MM.1S (cell line): Measurements from ENCODE around the gene TENM4.

Source experiments
- EZH2 ChIP-seq: fragments of 300-600 bp; sonication (generic); optimal IDR thresholded peaks from 2 replicates; pipeline ENCODE3; 2017; ENCODE audit warnings: low read depth, mild to moderate bottlenecking, antibody characterized with exemption, low read length, mixed read lengths
- TF ChIP-seq, protein P1 (sequence below): fragments of 300-600 bp; sonication (generic); IDR thresholded peaks from 2 replicates; pipeline ENCODE4 v1.5.1; 2016; ENCODE audit warnings: antibody characterized with exemption, low read length, mixed read lengths

- TF ChIP-seq, protein P1, sequence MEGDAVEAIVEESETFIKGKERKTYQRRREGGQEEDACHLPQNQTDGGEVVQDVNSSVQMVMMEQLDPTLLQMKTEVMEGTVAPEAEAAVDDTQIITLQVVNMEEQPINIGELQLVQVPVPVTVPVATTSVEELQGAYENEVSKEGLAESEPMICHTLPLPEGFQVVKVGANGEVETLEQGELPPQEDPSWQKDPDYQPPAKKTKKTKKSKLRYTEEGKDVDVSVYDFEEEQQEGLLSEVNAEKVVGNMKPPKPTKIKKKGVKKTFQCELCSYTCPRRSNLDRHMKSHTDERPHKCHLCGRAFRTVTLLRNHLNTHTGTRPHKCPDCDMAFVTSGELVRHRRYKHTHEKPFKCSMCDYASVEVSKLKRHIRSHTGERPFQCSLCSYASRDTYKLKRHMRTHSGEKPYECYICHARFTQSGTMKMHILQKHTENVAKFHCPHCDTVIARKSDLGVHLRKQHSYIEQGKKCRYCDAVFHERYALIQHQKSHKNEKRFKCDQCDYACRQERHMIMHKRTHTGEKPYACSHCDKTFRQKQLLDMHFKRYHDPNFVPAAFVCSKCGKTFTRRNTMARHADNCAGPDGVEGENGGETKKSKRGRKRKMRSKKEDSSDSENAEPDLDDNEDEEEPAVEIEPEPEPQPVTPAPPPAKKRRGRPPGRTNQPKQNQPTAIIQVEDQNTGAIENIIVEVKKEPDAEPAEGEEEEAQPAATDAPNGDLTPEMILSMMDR: no peak
- TF ChIP-seq EZH2: no peak
These were observed 696.6 kb downstream of the TENM4 start for GRCh38 chr11:78744202-78744601.
